K562 (cell line): Measurements from ENCODE around the gene TMEM158. TPM values are rescaled to one million over a fixed set of nuclear protein-coding genes. Genes with fewer than 3 reads are reported as not detected.

Source experiments
- ATAC-seq: fragments of 200-7000 bp; cut with Tn5 transposase; 3 replicates; pipeline ENCODE4 v1.9.1; 2020; ENCODE audit warnings: moderate library complexity
- BruUV-seq: library from RNA; stranded (reverse); fragments of 400-500 nt; replicated peaks from 2 replicates; lab custom pipeline; 2021; lab: Mats Ljungman, UMichigan
- CTCF ChIA-PET: fragments of 300-600 bp; formaldehyde crosslinking; extraction: SDS; loops from one replicate; lab custom pipeline; 2021; ENCODE audit warnings: low intra/inter-chr PET ratio; lab: Yijun Ruan, JAX
- POLR2A ChIA-PET: fragments of 300-600, 350-650 bp; sonication (Branson Sonifier 250); formaldehyde crosslinking; extraction: SDS; loops from one replicate; lab custom pipeline; 2021; ENCODE audit warnings: antibody characterized with exemption, inconsistent platforms; lab: Yijun Ruan, JAX
- DNase-seq, 4 experiments: peaks; one replicate each; pipeline versions ENCODE4 v3.0.0 to v3.0.0-alpha.2; 2011 to 2018; ENCODE audit warnings: low spot score in 3 of 4, mixed read lengths in 3 of 4; ENCODE audit errors: extremely low read depth in 1 of 4
- FAIRE-seq: peaks from 2 replicates; lab custom pipeline; 2011; peaks lifted over from hg19 to GRCh38; lab: Jason Lieb, UNC
- H2AFZ ChIP-seq: 2 replicates; pipeline ENCODE4 v1.6.0; 2011; ENCODE audit warnings: low read depth, low read length, control low read depth, inconsistent platforms
- H3K27ac ChIP-seq: fragments of 200-600 bp; 3 replicates; pipeline ENCODE4 v1.8.0; 2011; ENCODE audit warnings: low read depth, mild to moderate bottlenecking, control low read depth, inconsistent platforms, low read length, moderate library complexity, mixed read lengths; ENCODE audit errors: extremely low read depth
- H3K27me3 ChIP-seq, 2 experiments: fragments of 300-600 bp in 1 of 2; 2 replicates in 1 of 2; 3 replicates in 1 of 2; pipeline versions ENCODE4 v1.6.0 to v1.8.0; 2011; ENCODE audit warnings: inconsistent platforms in 2 of 2, low read length in 2 of 2, mild to moderate bottlenecking in 1 of 2, mixed read lengths in 1 of 2, moderate library complexity in 1 of 2; ENCODE audit not compliant: control insufficient read depth in 2 of 2, insufficient read depth in 2 of 2
- H3K36me3 ChIP-seq: fragments of 300-600 bp; 3 replicates; pipeline ENCODE4 v1.8.0; 2011; ENCODE audit warnings: mild to moderate bottlenecking, low read length, inconsistent platforms; ENCODE audit not compliant: control insufficient read depth, insufficient read depth
- H3K4me1 ChIP-seq, 2 experiments: fragments of 200-600 bp in 1 of 2; replicated peaks in 1 of 2; 2 replicates in 1 of 2; 3 replicates in 1 of 2; pipeline versions ENCODE4 v1.5.1 to v1.8.0; 2011; ENCODE audit warnings: inconsistent platforms in 2 of 2, low read length in 2 of 2, mild to moderate bottlenecking in 1 of 2, mixed read lengths in 1 of 2, moderate library complexity in 1 of 2; ENCODE audit not compliant: control insufficient read depth in 2 of 2, insufficient read depth in 2 of 2
- H3K4me2 ChIP-seq: 2 replicates; pipeline ENCODE4 v1.6.1; 2011; ENCODE audit warnings: low read length, control low read depth, inconsistent platforms, mixed read lengths; ENCODE audit not compliant: insufficient read depth
- H3K4me3 ChIP-seq: fragments of 200-600 bp; sonication (generic), shearing (Covaris generic); 2 replicates; pipeline ENCODE4 v1.5.1; 2016; ENCODE audit warnings: control low read depth, inconsistent platforms
- H3K79me2 ChIP-seq: fragments of 200-600 bp; 3 replicates; pipeline ENCODE4 v1.8.0; 2011; ENCODE audit warnings: low read length, inconsistent platforms; ENCODE audit not compliant: control insufficient read depth, insufficient read depth
- H3K9ac ChIP-seq, 2 experiments: 2 replicates each; pipeline versions ENCODE4 v1.6.0 to v1.6.1; 2011; ENCODE audit warnings: low read depth in 2 of 2, low read length in 2 of 2, control low read depth in 1 of 2, inconsistent platforms in 1 of 2, mild to moderate bottlenecking in 1 of 2, mixed read lengths in 1 of 2; ENCODE audit not compliant: insufficient read depth in 1 of 2
- H3K9me1 ChIP-seq: one replicate; pipeline ENCODE4 v1.6.0; 2011; ENCODE audit warnings: inconsistent platforms, mild to moderate bottlenecking, low read length, moderate library complexity; ENCODE audit not compliant: control insufficient read depth, insufficient read depth
- H3K9me3 ChIP-seq: replicated peaks from 2 replicates; pipeline ENCODE4 v1.5.1; 2011; ENCODE audit warnings: low read depth, low read length, inconsistent platforms; ENCODE audit not compliant: control insufficient read depth, insufficient read depth
- H4K20me1 ChIP-seq: replicated peaks from 2 replicates; pipeline ENCODE4 v1.6.1; 2011; ENCODE audit warnings: low read length, inconsistent platforms, mixed read lengths; ENCODE audit not compliant: control insufficient read depth, insufficient read depth
- CBFA2T2 ChIP-seq: fragments of 450-650 bp; conservative IDR thresholded peaks from 2 replicates; pipeline ENCODE4 v1.6.1; 2017; ENCODE audit warnings: mild to moderate bottlenecking
- CHCHD3 ChIP-seq: fragments of 250-450 bp; sonication (Bioruptor Pico); IDR thresholded peaks from 2 replicates; pipeline ENCODE4 v2.1.2; 2022; ENCODE audit warnings: mild to moderate bottlenecking
- FOS ChIP-seq: IDR thresholded peaks from 3 replicates; pipeline ENCODE4 v1.6.1; 2011; ENCODE audit not compliant: insufficient read length; ENCODE audit errors: extremely low read depth
- NFYB ChIP-seq: IDR thresholded peaks from 2 replicates; pipeline ENCODE4 v1.6.1; 2011; ENCODE audit warnings: mild to moderate bottlenecking, moderate library complexity; ENCODE audit not compliant: insufficient read length; ENCODE audit errors: extremely low read depth
- RAD51 ChIP-seq: fragments of 450-650 bp; IDR thresholded peaks from 2 replicates; pipeline ENCODE4 v1.7.1; 2016; ENCODE audit warnings: low read depth, mild to moderate bottlenecking, borderline replicate concordance
- RBM25 ChIP-seq: fragments of 200-400 bp; formaldehyde crosslinking; IDR thresholded peaks from 2 replicates; pipeline ENCODE4 v1.6.1; 2018; ENCODE audit warnings: low read length, low read depth, moderate library complexity; ENCODE audit not compliant: severe bottlenecking
- REST ChIP-seq, 2 experiments: fragments of 450-650 bp; formaldehyde crosslinking in 1 of 2; IDR thresholded peaks; 2 replicates each; pipeline versions ENCODE4 v1.4.0 to v1.6.1; 2014 to 2020; ENCODE audit warnings: mild to moderate bottlenecking in 2 of 2, borderline replicate concordance in 1 of 2, low read depth in 1 of 2
- RHOXF2B ChIP-seq: fragments of 250-450 bp; sonication (Bioruptor Pico); conservative IDR thresholded peaks from 2 replicates; pipeline ENCODE4 v1.5.1; 2021
- USF1 ChIP-seq: sonication (generic); formaldehyde crosslinking; IDR thresholded peaks from 2 replicates; pipeline ENCODE4 v1.9.0; 2022; ENCODE audit warnings: mild to moderate bottlenecking, missing genetic modification reagents
- USF2 ChIP-seq: sonication (generic); formaldehyde crosslinking; IDR thresholded peaks from 2 replicates; pipeline ENCODE4 v1.5.0; 2020; ENCODE audit warnings: missing genetic modification reagents
- WGBS: fragments of 100-300 bp; shearing (Covaris generic); methylation state at CpG from one replicate; pipeline ENCODE4 v1.1.6; 2016; ENCODE audit warnings: low coverage, mixed read lengths; ENCODE audit not compliant: insufficient coverage; ENCODE audit errors: missing lambda C conversion rate; 5-methylcytosine and 5-hydroxymethylcytosine counted together
- in situ Hi-C: fragments of 300-500 bp; cut with MboI; formaldehyde crosslinking; loops from 4 replicates; pipeline ENCODE4 v1.15.0; 2018; ENCODE audit warnings: inconsistent platforms, mixed read lengths
- intact Hi-C: fragments of 100-400 bp; cut with micrococcal nuclease; formaldehyde crosslinking; loops from 2 replicates; pipeline ENCODE4 v1.14.2; 2022
- polyA plus RNA-seq, 8 experiments: library from polyadenylated mRNA; depleted of rRNA in 4 of 8; stranded (reverse) in 5 of 8; unstranded in 3 of 8; fragments of >200 nt; fragmentation: Nextera tagmentation in 2 of 8; fragmentation: Illumina TruSeq in 1 of 8; extraction: Ambion mirVana in 2 of 8; extraction: Trizol in 1 of 8; gene quantifications; 2 replicates each; pipeline versions ENCODE4 v1.2.1 to v1.2.3, GENCODE V29; 2011 to 2014; ENCODE audit warnings: inconsistent platforms in 1 of 8, missing spikeins in 1 of 8
- total RNA-seq, 7 experiments: library from RNA; depleted of rRNA in 6 of 7; stranded (reverse); fragments of >200 nt in 6 of 7; fragmentation: Illumina TruSeq in 2 of 7; extraction: Trizol in 2 of 7; gene quantifications; 2 replicates each; pipeline versions ENCODE4 v1.2.1 to v1.2.3, GENCODE V29; 2011 to 2021; ENCODE audit warnings: low replicate concordance in 1 of 7

TMEM158 gene
- total and polyA plus RNA-seq, 9 of the 15 experiments (the other 6 are each of a cell fraction or from before 2014, with no cell fraction given) = 2.2 to 46.5 (median 8.4) TPM

GRCh38 chr3:45236964-45237363, 10.9 kb upstream of the TMEM158 start:
- Histone ChIP-seq H3K36me3 (no peaks in the 10 kb centered on the region; the same call in 2 of the 3 replicates), H3K27me3 (peaks cover under 1 to 10% of the 10 kb centered on the region in 2 experiments; a peak in 3 of 5 replicates), H3K79me2 (no peaks in the 10 kb centered on the region), H3K27ac (no peak overlapping the region), H3K4me2 (no peak overlapping the region), H3K9me3 (peaks cover 4% of the 10 kb centered on the region; the same call in 1 of the 2 replicates), H3K4me3 (no peak overlapping the region), H3K9me1 (no peaks in the 10 kb centered on the region), H2AFZ (0 out of 2 replicates have a peak overlapping the region, but pooled peaks have one; percentile 7), H3K9ac (no peak overlapping the region), H4K20me1 (no peaks in the 10 kb centered on the region), H3K4me1 (no peaks in the 10 kb centered on the region; a peak in 1 of 5 replicates)
- TF ChIP-seq RBM25 (peak; percentile 36), CHCHD3 (no peak), CBFA2T2 (peak; percentile 57), NFYB (peak; percentile 63), USF2 (CRISPR knock-in tag) (peak; percentile 89), REST (IDR thresholded peaks at IDR 0.05; ENCODE audit: borderline replicate concordance) (0 out of 2 replicates have a peak, but pooled peaks have one; percentile 13), REST (CRISPR knock-in tag; IDR thresholded peaks at IDR 0.05; ENCODE audit: low read depth) (no peak), USF1 (CRISPR knock-in tag) (peak; percentile 95), FOS (peak; percentile 59), RHOXF2B (CRISPR knock-in tag) (no peak), RAD51 (peak; percentile 91)
- FAIRE-seq (peak; percentile 78), ATAC-seq (peak; percentile 76), DNase-seq (peak; percentile 47 to 81 (median 68))
- ChIA-PET CTCF (no interaction called here), POLR2A (no interaction called here)
- WGBS = 25% methylated on average over 2 of the region's 2 CpGs
- intact Hi-C loops (no loop called here), in situ Hi-C loops (no loop called here)
- BruUV-seq = no TSS peak
